HG03159 (cell line): ENCODE data around the gene CNST.
"Not testable (repeated sequence)": the region's sequence is repeated elsewhere in the genome, so short reads cannot be mapped to it uniquely, and the experiment has no call there.

Source experiments
- ATAC-seq: cut with Tn5 transposase; IDR thresholded peaks from one replicate; pipeline ENCODE4 v1.9.1; 2021; ENCODE audit warnings: mild to moderate bottlenecking, moderate library complexity; ENCODE audit not compliant: unreplicated experiment

CNST gene

GRCh38 chr1:246674049-246674448, 107.8 kb downstream of the CNST start:
- no peak for ATAC-seq

GRCh38 chr1:246677842-246678241, 111.6 kb downstream of the CNST start:
- no peak for ATAC-seq

- ATAC-seq = no peak
These were observed 112.8 kb downstream of the CNST start for GRCh38 chr1:246678816-246679793.

- no peak for ATAC-seq
These were observed 113.5 kb downstream of the CNST start for GRCh38 chr1:246679794-246680177.

- ATAC-seq = no peak
These were observed 113.9 kb downstream of the CNST start for GRCh38 chr1:246680190-246680589.

- ATAC-seq = no peak
These were observed 114.5 kb downstream of the CNST start for GRCh38 chr1:246680696-246681130.

GRCh38 chr1:246681900-246682895, 115.9 kb downstream of the CNST start:
- no peak for ATAC-seq

- ATAC-seq = no peak
These were observed 117.3 kb downstream of the CNST start for GRCh38 chr1:246683521-246683920.

- no peak for ATAC-seq
These were observed 120.7 kb downstream of the CNST start for GRCh38 chr1:246687002-246687401.

- ATAC-seq = peak; percentile 98
These were observed 123.3 kb downstream of the CNST start for GRCh38 chr1:246689409-246690008.

- ATAC-seq = no peak
These were observed 123.8 kb downstream of the CNST start for GRCh38 chr1:246690100-246690499.

- no peak for ATAC-seq
These were observed 125.6 kb downstream of the CNST start for GRCh38 chr1:246691622-246692495.

GRCh38 chr1:246694213-246694895, 128.1 kb downstream of the CNST start:
- ATAC-seq = not testable (repeated sequence)

GRCh38 chr1:246695136-246695535, 128.9 kb downstream of the CNST start:
- no peak for ATAC-seq

- no peak for ATAC-seq
These were observed 129.4 kb downstream of the CNST start for GRCh38 chr1:246695666-246696065.

- ATAC-seq = no peak
These were observed 132.3 kb downstream of the CNST start for GRCh38 chr1:246698466-246699094.

- ATAC-seq = peak; percentile 89
These were observed 133.0 kb downstream of the CNST start for GRCh38 chr1:246699095-246699735.

GRCh38 chr1:246703581-246703980, 137.3 kb downstream of the CNST start:
- no peak for ATAC-seq
